Activated T-helper 17 cell treated with anti-CD3 and anti-CD28 coated beads, Interleukin-2, amount 50 U/mL, for 72 hours (primary cell): ENCODE results near the gene RAP1A. TPM values are rescaled to one million over a fixed set of nuclear protein-coding genes. Genes with fewer than 3 reads are reported as not detected.
A peak's percentile ranks its signal among the peaks of the same experiment; 100 is the strongest.
"Not testable (repeated sequence)": the region's sequence is repeated elsewhere in the genome, so short reads cannot be mapped to it uniquely, and the experiment has no call there.

ENCODE experiments used
- ATAC-seq: fragments of 150-1000 bp; cut with Tn5 transposase; replicated peaks from 2 replicates; pipeline ENCODE4 v1.10.0; 2021; ENCODE audit warnings: mild to moderate bottlenecking, moderate library complexity
- H3K27ac Mint-ChIP-seq: one replicate; pipeline ENCODE4 v1.8.0; 2022; ENCODE audit warnings: mixed read lengths
- H3K27me3 Mint-ChIP-seq: one replicate; pipeline ENCODE4 v1.8.0; 2022; ENCODE audit warnings: mixed read lengths
- H3K36me3 Mint-ChIP-seq: one replicate; pipeline ENCODE4 v1.8.0; 2022; ENCODE audit warnings: low read depth, mild to moderate bottlenecking, mixed read lengths
- H3K4me1 Mint-ChIP-seq: one replicate; pipeline ENCODE4 v1.8.0; 2022; ENCODE audit warnings: mixed read lengths
- H3K4me3 Mint-ChIP-seq: one replicate; pipeline ENCODE4 v1.8.0; 2022; ENCODE audit warnings: mild to moderate bottlenecking, mixed read lengths
- H3K9me3 Mint-ChIP-seq: one replicate; pipeline ENCODE4 v1.8.0; 2022; ENCODE audit warnings: mixed read lengths
- total RNA-seq, 2 donors: library from RNA; stranded (reverse); gene quantifications; one replicate each; pipeline ENCODE4 v1.2.3, GENCODE V29; 2022

Gene RAP1A
- total RNA-seq, 2 donors from 2014 or later = 155 to 209 TPM

DNA sequence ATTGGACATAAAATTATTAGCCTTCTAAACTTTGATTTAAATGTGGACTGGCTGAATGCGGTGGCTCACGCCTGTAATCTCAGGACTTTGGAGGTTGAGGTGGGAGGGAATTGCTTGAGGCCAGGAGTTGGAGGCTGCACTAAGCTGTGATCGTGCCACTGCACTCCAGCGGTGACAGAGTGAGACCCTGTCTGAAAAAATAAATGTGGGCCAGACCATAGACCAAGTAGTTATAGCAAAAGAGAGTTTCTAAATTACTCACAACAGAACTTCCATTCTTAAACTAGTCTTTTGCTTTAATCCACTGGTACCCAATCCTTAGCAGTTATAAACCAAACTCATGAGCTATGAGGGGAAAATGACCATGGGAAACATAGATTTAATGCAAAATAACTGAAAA, 35.2 kb downstream of the RAP1A start:
- ATAC-seq = peak; percentile 93
- Mint-ChIP-seq H3K36me3 (peaks cover 56% of the 10 kb centered on the region), H3K4me1 (peaks cover 48% of the 10 kb centered on the region), H3K27me3 (no peaks in the 10 kb centered on the region), H3K27ac (peak overlapping the region; percentile 87), H3K9me3 (no peaks in the 10 kb centered on the region), H3K4me3 (peak overlapping the region; percentile 59)

DNA sequence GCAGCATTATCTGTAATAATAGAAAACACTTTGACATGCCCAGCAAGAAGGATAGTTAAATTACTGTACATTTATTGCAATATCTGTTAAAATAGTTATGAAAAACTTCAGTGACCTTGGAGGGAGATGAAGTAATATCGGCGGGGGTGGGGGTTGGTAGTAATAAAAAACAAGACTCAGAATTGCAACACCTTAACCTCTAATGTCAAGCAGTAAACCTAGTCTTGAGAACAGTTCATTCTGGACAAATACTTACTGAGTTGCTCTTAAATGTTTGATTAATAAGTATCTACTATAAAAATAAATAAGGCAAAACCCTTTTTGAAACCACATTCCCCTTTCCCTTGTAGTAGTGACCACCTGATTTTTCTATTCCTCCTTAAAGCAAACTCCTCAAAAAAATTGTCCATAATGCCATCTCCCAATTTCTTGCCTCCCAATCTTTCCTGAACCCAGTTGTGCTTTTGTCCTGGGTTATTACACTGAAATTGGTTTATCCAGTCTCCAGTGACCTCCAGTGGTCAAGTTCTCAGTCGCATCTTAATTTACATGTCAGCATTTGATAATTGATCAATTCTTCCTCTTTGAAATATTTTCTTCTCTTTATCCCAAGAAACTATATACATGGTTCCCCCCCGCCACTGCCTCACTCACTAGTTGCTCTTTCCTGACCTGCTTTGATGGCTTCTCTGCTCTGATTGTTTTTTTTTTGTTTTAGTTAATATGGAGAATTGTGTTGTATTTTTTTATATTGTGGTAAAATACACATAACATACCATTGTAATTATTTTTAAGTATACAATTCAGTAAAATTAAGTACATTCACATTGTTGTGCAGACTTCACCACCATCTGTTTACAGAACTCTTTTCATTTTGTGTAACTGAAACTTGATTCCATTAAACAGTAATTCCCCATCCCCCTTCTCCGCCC, 36.8 kb downstream of the RAP1A start:
- Mint-ChIP-seq H3K4me3 (peak overlapping the region; percentile 3), H3K4me1 (peaks cover 43% of the 10 kb centered on the region), H3K27me3 (no peaks in the 10 kb centered on the region), H3K27ac (peak overlapping the region; percentile 4), H3K36me3 (peaks cover 43% of the 10 kb centered on the region), H3K9me3 (no peaks in the 10 kb centered on the region)
- no peak for ATAC-seq

DNA sequence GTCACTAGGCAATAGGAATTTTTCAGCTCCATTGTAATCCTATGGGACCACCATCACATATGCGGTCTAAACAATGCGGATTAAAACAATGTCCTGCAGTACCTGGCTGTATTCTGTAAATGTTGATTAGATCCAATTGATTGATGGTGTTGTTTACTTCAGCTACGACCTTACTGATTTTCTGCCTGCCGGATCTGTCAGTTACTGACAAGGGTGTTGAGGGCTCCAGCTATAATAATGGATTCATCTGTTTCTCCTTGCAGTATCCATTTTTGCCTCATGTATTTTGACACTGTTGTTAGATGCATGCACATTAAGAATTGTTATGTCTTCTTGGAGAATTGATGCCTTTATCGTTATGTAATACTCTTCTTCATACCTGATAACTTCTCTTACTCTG, 39.0 kb downstream of the RAP1A start:
- ATAC-seq = no peak
- peaks cover 51% of the 10 kb centered on the region for H3K36me3 Mint-ChIP-seq
- H3K27ac Mint-ChIP-seq = no peak overlapping the region
- no peak overlapping the region for H3K4me3 Mint-ChIP-seq
- no peaks in the 10 kb centered on the region for H3K27me3 Mint-ChIP-seq
- peaks cover 43% of the 10 kb centered on the region for H3K4me1 Mint-ChIP-seq
- no peaks in the 10 kb centered on the region for H3K9me3 Mint-ChIP-seq

DNA sequence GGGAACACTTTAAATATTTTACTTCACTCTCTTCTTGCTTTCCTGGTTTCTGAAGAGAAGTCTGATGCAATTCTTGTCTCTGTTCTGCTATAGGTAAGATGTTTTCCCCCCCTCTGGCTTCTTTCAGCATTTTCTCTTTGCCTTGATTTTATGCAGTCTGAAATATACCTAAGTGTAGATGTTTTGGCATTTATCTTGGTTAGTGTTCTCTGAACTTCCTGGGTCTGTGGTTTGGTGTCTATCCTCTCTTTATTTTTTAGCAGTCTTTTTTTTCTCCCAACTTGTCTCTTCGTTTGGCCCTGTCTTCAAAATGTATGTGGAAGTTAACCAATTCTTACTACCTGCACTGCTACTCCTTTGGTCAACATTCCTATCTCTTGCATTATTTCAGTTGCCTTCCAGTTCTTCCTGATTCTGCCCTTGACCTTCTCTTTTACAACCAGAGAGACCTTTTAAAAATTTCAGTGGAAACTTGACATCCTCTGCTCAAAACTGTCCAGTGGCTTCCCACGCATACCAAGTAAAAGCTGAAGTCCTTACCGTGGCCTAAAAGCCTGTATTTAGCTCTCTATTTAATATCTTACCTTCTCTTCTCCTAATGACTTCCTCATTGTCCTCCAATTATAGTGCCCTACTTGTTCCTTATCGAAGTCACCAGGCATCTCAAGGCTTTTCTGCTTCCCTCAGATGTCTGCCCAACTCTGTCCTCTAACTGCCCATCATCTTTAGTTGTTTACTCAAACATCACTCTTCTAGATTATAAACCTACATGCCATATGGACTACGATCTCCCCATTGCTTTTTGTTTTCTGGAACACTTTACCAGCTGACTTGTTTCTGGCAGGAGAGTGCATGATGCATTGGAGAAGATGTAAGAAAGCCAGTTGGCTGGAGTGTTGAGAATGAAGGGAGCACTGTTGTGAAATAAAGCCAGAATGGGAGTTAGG, 40.9 kb downstream of the RAP1A start:
- Mint-ChIP-seq H3K27ac (no peak overlapping the region), H3K27me3 (no peaks in the 10 kb centered on the region), H3K36me3 (peaks cover 57% of the 10 kb centered on the region), H3K9me3 (no peaks in the 10 kb centered on the region), H3K4me1 (peaks cover 40% of the 10 kb centered on the region), H3K4me3 (no peak overlapping the region)
- ATAC-seq = no peak

DNA sequence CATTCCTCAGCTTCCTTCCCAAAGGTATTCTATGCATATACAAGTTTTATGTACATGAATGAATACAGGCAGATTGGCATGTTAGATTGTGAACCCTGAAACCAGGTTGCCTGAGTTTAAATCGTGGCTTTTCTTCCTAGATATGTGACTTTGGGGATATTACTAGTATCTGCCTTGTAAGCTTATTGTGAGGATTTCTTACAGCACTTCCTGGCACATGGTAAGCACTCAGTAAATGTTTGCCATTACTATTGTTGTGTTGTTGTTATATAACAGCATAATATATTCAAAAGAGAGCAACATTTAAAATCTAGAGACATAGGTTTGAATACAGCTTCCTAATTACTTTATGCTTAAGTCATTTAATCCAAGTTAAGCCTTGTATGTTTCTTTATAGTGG, 45.1 kb downstream of the RAP1A start:
- no peak for ATAC-seq
- H3K4me3 Mint-ChIP-seq = peak overlapping the region; percentile 38
- H3K36me3 Mint-ChIP-seq = peaks cover 72% of the 10 kb centered on the region
- H3K9me3 Mint-ChIP-seq = no peaks in the 10 kb centered on the region
- no peaks in the 10 kb centered on the region for H3K27me3 Mint-ChIP-seq
- H3K4me1 Mint-ChIP-seq = peaks cover 41% of the 10 kb centered on the region
- peak overlapping the region; percentile 62 for H3K27ac Mint-ChIP-seq

DNA sequence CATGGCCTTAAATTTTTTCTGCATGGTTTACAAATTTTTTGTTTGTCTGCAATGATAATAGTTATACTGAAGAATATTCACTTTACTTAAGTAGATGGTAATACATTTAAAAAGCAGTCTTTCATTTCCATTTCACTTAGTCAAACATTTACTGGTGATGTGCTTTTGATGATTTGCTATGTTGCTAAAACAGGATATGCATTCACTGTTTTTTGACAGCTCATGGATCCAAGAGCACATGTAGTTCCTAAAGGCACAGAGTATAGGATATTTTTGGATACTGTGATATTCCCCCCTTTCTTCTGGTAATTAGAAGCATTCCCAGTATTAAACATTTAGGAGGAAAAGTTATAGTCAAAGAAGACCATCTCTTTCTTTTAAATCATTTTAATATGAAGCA, 45.9 kb downstream of the RAP1A start:
- H3K36me3 Mint-ChIP-seq = peaks cover 80% of the 10 kb centered on the region
- no peaks in the 10 kb centered on the region for H3K27me3 Mint-ChIP-seq
- no peak overlapping the region for H3K4me3 Mint-ChIP-seq
- peaks cover 44% of the 10 kb centered on the region for H3K4me1 Mint-ChIP-seq
- H3K9me3 Mint-ChIP-seq = no peaks in the 10 kb centered on the region
- no peak for ATAC-seq
- H3K27ac Mint-ChIP-seq = no peak overlapping the region

DNA sequence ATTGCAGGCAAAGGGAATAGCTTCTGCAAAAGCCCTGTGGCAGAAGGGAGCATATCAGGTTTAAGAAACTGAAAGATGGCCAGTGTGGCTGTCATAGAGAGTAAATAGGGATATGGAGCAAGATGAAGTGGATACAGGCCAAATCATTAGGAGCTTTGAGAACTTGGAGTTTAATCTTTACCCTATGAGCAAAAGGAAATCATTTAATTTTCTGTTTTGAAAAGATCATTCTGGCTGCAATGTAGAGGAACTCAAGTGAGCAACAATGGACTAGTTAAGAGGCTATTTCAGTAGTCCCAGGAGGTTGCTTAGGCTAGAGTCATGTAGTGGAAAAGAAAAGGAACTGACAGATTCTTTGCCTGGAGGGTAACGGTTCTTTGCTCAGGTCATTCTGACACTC, 47.2 kb downstream of the RAP1A start:
- Mint-ChIP-seq H3K9me3 (no peaks in the 10 kb centered on the region), H3K36me3 (peaks cover 89% of the 10 kb centered on the region), H3K4me1 (peaks cover 48% of the 10 kb centered on the region), H3K27me3 (no peaks in the 10 kb centered on the region), H3K4me3 (no peak overlapping the region), H3K27ac (no peak overlapping the region)
- no peak for ATAC-seq

DNA sequence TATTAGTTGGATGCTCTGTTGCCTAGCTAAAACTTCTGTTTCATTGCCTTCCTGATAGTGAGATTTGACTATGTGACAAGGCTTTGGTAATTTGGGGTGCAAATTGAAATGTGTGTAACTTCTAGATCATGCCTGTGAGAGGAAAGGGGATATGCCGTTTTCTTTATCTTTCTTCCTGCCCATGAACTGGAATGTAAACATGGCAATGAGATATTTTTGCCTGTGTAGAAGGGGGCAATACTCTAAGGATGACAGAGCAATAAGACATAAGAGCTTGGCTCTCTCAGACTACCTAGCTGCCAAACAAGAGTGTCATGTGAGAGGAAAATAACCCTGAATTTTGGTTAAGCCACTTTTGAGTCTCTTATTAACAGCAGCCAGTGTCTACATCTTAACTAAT, 49.7 kb downstream of the RAP1A start:
- H3K9me3 Mint-ChIP-seq = no peaks in the 10 kb centered on the region
- ATAC-seq = no peak
- peaks cover 48% of the 10 kb centered on the region for H3K4me1 Mint-ChIP-seq
- peaks cover 89% of the 10 kb centered on the region for H3K36me3 Mint-ChIP-seq
- H3K27me3 Mint-ChIP-seq = no peaks in the 10 kb centered on the region
- H3K4me3 Mint-ChIP-seq = no peak overlapping the region
- peak overlapping the region; percentile 8 for H3K27ac Mint-ChIP-seq

DNA sequence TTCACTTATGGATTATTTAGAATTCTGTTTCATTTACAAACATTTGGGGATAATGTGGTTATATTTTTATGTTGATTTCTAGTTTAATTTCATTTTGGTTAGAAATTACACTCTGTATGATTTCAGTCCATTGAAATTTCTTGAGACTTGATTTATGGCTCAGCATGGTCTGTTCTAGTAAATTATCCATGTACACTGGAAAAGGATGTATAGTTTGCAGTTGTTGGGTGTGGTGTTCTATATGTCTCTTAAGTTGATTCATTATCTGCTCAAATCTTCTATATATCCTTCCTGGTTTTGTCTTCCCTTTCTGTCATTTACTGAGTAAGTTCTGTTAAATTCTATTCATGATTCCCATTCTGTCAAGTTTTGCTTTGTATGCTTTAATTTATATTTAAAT, 52.3 kb downstream of the RAP1A start:
- Mint-ChIP-seq H3K27me3 (no peaks in the 10 kb centered on the region), H3K27ac (no peak overlapping the region), H3K9me3 (peaks cover 4% of the 10 kb centered on the region), H3K4me3 (no peak overlapping the region), H3K36me3 (peaks cover 90% of the 10 kb centered on the region), H3K4me1 (peaks cover 41% of the 10 kb centered on the region)
- no peak for ATAC-seq

DNA sequence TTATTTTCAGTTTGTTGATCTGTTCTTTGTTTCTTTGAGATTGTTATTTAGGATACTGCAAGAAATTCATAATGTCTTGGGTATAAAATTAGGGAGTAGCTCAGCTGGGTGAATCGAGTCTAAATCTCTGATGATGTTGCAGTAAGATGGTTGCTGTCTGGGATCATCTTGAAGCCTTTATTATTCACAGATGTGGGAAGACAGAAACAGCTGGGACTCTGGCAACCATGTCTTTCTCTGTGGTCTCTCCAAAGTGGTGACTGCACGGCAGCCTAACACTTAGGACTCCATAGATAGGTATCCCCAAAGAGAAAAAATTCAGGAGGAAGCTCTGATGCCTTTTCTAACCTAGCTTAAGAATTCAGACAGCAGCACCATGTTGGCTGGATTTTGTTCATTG, 52.7 kb downstream of the RAP1A start:
- Mint-ChIP-seq H3K4me1 (peaks cover 39% of the 10 kb centered on the region), H3K27me3 (no peaks in the 10 kb centered on the region), H3K27ac (no peak overlapping the region), H3K36me3 (peaks cover 90% of the 10 kb centered on the region), H3K4me3 (no peak overlapping the region), H3K9me3 (peaks cover 4% of the 10 kb centered on the region)
- ATAC-seq = no peak

DNA sequence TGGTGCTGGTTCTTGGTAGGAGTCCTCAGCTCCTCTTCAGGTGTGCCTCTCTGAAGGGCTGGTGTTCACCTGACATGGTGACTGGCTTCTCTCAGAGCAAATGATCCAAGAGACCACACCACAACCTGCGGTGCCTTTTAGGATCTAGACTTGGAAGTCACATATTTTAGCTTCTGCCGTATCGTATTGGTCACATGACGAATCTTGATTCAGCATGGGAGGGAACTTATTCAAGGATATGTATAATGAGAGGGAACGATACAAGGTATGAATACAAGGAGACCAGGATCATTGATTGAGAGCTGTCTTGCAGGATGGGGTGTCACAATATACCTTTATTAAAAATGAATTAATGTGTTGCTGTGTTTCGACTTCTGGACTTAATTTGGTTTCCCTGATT, 58.0 kb downstream of the RAP1A start:
- ATAC-seq = no peak
- peaks cover 15% of the 10 kb centered on the region for H3K9me3 Mint-ChIP-seq
- peaks cover 29% of the 10 kb centered on the region for H3K4me1 Mint-ChIP-seq
- no peaks in the 10 kb centered on the region for H3K27me3 Mint-ChIP-seq
- peaks cover 87% of the 10 kb centered on the region for H3K36me3 Mint-ChIP-seq
- no peak overlapping the region for H3K27ac Mint-ChIP-seq
- H3K4me3 Mint-ChIP-seq = no peak overlapping the region

DNA sequence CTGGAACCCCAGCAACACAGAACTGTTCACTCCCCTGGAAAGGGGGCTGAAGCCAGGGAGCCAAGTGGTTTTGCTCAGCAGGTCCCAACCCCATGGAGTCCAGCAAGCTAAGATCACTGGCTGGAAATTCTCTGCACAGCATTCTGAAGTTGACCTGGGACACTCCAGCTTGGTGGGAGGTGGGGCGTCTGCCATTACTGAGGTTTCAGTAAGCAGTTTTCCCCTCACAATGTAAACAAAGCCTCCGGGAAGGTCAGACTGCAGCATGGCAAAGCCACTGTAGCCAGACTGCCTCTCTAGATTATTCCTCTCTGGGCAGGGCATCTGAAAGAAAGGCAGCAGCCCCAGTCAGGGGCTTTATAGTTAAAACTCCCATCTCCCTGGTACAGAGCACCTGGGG, 60.0 kb downstream of the RAP1A start:
- Mint-ChIP-seq H3K27me3 (no peaks in the 10 kb centered on the region), H3K36me3 (peaks cover 82% of the 10 kb centered on the region), H3K4me3 (no peak overlapping the region), H3K9me3 (peaks cover 23% of the 10 kb centered on the region), H3K4me1 (peaks cover 38% of the 10 kb centered on the region), H3K27ac (peak overlapping the region; percentile 67)
- no peak for ATAC-seq

DNA sequence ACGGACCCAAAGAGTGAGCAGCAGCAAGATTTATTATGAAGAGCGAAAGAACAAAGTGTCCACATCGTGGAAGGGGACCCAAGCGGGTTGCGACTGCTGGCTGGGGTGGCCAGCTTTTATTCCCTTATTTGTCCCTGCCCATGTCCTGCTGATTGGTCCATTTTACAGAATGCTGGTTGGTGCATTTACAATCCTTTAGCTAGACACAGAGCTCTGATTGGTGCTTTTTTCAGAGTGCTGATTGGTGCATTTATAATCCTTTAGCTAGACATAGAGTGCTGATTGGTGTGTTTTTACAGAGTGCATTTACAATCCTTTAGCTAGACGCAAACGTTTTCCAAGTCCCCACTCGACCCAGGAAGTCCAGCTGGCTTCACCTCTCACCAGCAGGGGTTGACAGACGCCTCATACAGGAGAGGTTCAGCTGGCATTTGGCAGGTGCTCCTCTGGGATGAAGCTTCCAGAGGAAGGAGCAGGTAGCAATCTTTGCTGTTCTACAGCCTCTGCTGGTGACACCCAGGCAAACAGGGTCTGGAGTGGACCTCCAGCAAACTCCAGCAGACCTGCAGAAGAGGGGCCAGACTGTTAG, 60.7 kb downstream of the RAP1A start:
- not testable (repeated sequence) for H3K27me3 Mint-ChIP-seq, ATAC-seq, H3K4me3 Mint-ChIP-seq
- H3K4me1 Mint-ChIP-seq = peaks cover 41% of the 10 kb centered on the region
- H3K9me3 Mint-ChIP-seq = peaks cover 23% of the 10 kb centered on the region
- H3K27ac Mint-ChIP-seq = peak overlapping the region; percentile 67
- H3K36me3 Mint-ChIP-seq = peaks cover 82% of the 10 kb centered on the region
